Midbrain (tissue), 1 donor: ENCODE results near the gene AK1.

Source experiments
- DNase-seq: peaks from one replicate; lab custom pipeline; 2025; lab: John Stamatoyannopoulos, UW

Gene AK1, protein sequence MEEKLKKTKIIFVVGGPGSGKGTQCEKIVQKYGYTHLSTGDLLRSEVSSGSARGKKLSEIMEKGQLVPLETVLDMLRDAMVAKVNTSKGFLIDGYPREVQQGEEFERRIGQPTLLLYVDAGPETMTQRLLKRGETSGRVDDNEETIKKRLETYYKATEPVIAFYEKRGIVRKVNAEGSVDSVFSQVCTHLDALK

GRCh38 chr9:127877566-127877998 is at the start of gene AK1:
Gene AK1, minus strand, starts transcription at chr9:127877675. Its CDS starts 3,058 bp downstream, at chr9:127874617.
- DNase-seq, result peak; percentile 89

- no peak for DNase-seq
Measured at GRCh38 chr9:127926906-127927200, 49.4 kb upstream of the AK1 start.

- DNase-seq, result no peak
Measured at GRCh38 chr9:127925959-127926905, 48.8 kb upstream of the AK1 start.

DNA sequence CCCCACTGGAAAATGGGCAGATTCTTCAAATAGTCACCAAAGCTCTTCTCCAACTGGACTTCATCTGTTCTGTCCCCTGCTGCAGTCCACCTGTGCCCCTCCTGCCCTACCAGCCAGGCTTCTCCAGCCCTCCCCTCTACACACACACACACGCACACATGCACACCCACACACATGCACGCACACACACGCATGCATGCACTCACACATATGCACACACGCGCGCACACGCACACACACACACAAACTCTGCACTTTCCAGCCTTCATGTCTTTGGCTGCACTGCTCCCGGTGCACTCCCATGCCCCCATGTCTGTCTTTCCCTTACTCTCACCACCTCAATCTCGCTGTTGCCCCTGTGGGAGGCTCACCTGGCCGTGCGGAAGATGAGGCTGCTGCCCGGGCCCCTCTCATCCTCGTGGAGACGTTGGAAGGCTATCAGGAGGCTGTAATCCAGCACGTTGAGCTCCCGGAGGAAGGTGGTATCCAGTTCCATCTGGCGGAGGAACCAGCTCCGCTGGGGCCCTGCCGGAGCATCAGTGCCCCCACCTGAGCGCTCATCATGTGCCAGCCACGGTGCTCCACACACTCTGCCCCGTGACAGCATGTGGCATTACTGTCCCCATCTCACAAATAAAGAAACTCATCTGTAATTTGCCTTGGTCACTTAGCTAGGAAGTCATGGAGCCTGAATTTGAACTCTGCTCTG is 47.4 kb upstream of the AK1 start:
- no peak for DNase-seq

GRCh38 chr9:127923771-127924170 is 46.3 kb upstream of the AK1 start:
- no peak for DNase-seq

DNA sequence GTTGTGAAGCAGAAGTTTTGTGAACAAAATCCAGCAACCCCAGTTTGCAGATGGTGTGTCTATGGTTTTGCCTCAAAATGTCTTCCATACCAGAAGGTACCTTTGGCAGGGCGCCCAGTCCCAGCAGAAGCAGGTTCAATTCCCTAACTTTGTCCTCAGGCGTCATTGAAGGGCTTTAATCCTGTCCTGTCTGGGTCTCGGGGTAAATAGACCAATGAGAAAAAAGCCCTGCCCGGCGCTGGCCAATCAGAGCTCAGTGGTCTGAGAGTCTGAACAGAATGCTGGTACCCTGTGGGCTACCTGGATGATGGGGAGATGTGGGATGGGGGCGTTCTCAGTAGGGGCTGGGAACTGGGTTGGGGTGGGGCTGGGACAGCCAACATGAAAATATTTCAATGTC is 45.6 kb upstream of the AK1 start:
- no peak for DNase-seq

GRCh38 chr9:127921557-127922120 is 44.2 kb upstream of the AK1 start:
- peak; percentile 72 for DNase-seq

- no peak for DNase-seq
Measured at GRCh38 chr9:127920794-127921193, 43.3 kb upstream of the AK1 start.

- DNase-seq, result no peak
Measured at GRCh38 chr9:127919253-127919815, 41.9 kb upstream of the AK1 start.

GRCh38 chr9:127918183-127919107 is 41.0 kb upstream of the AK1 start:
- DNase-seq, result no peak

GRCh38 chr9:127917603-127918002 is 40.1 kb upstream of the AK1 start:
- DNase-seq, result no peak

GRCh38 chr9:127916720-127917581 is 39.5 kb upstream of the AK1 start, which contains the start of gene ST6GALNAC4:
Gene ST6GALNAC4, minus strand, starts transcription at chr9:127917041. Its CDS starts 622 bp downstream, at chr9:127916419.
- DNase-seq, result peak; percentile 94

DNA sequence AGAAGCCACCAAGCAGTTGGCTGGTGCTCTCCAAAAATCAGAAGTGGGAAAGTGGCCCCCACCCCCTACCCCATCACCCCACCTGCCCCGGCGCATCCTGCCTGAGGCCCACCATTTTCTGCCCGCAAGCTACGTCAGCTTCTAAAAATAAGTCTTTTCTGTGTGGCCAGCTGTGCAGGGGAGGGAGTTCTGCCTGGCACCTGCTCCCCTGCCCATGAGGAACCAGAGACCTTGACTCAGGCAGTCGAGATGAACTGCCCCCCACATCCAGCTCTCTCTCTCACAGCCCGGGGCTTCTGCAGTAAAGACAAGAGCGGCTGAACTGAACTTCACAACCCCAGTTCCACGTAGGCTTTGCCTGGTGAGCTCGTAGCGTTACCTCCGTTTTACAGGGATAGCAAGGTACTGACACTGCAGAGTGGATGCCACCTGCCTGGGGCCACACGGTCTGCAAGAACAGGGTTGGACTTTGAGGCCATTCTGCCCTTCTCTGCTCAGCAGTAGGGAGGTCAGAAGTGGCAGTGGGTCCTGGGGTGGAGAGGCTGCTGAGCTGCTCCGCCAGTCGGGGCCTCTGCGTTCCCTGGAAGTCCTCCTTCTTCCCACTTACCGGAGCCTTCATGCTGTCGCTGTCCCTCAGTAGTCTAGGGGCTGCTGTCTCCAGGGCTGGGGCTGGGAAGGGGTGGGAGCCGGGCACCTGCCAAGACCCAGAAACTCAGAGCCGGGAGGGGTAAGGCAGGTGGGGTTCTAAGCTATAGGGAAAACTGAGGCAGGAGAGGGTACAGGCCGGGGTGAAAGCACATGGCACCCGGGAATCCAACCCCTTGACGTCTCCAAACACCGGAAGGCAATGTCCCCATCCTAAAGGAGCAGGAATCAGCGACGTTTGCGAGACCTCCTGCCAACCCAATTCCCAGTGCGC is 38.6 kb upstream of the AK1 start:
- DNase-seq, result no peak

DNA sequence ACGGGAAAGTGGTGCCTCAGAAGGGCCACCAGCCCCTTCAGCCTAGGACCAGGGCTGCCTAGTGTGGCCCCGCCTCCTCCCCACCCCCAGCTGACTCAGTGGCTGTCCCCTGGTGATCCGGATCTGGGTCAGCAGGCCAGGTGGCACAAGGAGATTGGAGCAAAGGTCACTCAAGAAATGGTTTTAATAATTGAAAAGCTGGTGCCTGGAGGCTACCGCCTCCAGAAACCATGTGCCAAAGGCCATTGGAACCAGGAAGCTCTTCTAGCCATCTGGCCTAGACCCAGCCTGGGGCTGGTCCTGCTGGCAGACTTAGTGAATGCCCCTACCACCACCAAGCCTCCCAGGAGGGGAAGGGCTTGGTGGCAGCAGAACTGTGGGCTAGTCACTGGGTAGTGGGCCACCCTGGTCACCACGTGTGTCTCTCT is 37.9 kb upstream of the AK1 start:
- no peak for DNase-seq

DNA sequence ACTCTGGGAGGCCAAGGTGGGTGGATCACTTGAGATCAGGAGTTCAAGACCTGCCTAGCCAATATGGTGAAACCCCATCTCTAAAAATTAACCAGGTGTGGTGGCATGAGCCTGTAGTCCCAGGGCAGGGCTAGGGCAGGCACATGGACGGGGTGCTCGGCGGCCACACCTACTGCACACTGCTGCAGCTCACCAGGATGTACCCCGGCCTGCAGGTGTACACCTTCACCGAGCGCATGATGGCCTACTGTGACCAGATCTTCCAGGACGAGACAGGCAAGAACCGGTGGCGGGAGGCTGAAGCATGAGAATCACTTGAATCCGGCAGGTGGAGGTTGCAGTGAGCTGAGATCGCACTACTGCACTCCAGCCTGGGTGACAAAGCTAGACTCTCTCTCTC is 36.2 kb upstream of the AK1 start:
- no peak for DNase-seq

GRCh38 chr9:127912882-127913281 is 35.4 kb upstream of the AK1 start:
- no peak for DNase-seq

- DNase-seq, result no peak
Measured at GRCh38 chr9:127912296-127912695, 34.8 kb upstream of the AK1 start.

GRCh38 chr9:127910613-127911205 is 33.2 kb upstream of the AK1 start:
- DNase-seq, result no peak
